Tibial nerve (tissue), 4 donors: Measurements from ENCODE around the gene LINC00305.

Source experiments
- EP300 ChIP-seq, 2 donors: sonication (generic); formaldehyde crosslinking; IDR thresholded peaks; one replicate each; pipeline ENCODE4 v1.6.1; 2017; ENCODE audit warnings: antibody characterized with exemption in 2 of 2, mild to moderate bottlenecking in 1 of 2
- POLR2A ChIP-seq, 2 donors: fragments of 450-650 bp; IDR thresholded peaks; one replicate each; pipeline ENCODE4 v1.6.1; 2017; ENCODE audit warnings: antibody characterized with exemption in 2 of 2, mild to moderate bottlenecking in 2 of 2, moderate library complexity in 2 of 2
- TF ChIP-seq, protein P1 (sequence below), 5 experiments: fragments of 200-600 bp in 3 of 5; fragments of 450-650 bp in 2 of 5; sonication (generic) in 3 of 5; IDR thresholded peaks; one replicate each; pipeline ENCODE4 v1.5.1; 2016 to 2019; ENCODE audit warnings: antibody characterized with exemption in 5 of 5, mild to moderate bottlenecking in 3 of 5, moderate library complexity in 2 of 5

DNA sequence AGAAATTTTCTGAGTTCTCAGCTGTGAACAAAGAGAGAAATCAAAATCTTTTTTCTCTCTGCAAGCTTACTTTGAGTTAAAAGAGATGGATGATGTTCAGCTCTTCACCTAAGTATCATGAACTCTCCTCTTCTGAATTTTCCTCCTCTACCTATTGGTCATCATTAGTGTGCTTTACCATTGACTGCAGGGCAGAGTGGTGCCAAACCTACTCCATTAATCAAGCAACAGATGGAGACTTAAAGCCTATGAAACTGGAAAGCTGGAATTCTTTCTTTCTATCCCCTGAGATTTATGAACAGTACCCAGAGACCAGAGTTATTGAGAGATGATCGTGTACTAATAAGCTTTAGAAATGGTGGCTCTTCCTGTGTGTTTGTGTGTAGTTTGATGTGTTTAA, 31.3 kb upstream of the LINC00305 start:
- TF ChIP-seq, protein P1, sequence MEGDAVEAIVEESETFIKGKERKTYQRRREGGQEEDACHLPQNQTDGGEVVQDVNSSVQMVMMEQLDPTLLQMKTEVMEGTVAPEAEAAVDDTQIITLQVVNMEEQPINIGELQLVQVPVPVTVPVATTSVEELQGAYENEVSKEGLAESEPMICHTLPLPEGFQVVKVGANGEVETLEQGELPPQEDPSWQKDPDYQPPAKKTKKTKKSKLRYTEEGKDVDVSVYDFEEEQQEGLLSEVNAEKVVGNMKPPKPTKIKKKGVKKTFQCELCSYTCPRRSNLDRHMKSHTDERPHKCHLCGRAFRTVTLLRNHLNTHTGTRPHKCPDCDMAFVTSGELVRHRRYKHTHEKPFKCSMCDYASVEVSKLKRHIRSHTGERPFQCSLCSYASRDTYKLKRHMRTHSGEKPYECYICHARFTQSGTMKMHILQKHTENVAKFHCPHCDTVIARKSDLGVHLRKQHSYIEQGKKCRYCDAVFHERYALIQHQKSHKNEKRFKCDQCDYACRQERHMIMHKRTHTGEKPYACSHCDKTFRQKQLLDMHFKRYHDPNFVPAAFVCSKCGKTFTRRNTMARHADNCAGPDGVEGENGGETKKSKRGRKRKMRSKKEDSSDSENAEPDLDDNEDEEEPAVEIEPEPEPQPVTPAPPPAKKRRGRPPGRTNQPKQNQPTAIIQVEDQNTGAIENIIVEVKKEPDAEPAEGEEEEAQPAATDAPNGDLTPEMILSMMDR (IDR thresholded peaks at IDR 0.05), result no peak
- TF ChIP-seq EP300 (IDR thresholded peaks at IDR 0.05) (no peak), POLR2A (IDR thresholded peaks at IDR 0.05) (no peak)
